Adipocyte (in vitro differentiated cells): ENCODE data around the gene BCAR1.
"Not testable (repeated sequence)": the region's sequence is repeated elsewhere in the genome, so short reads cannot be mapped to it uniquely, and the experiment has no call there.

Experiments used
- DNase-seq: peaks from one replicate; pipeline ENCODE4 v3.0.0-alpha.2; 2015; ENCODE audit warnings: low read depth
- H3K27me3 ChIP-seq: replicated peaks from 2 replicates; pipeline ENCODE4 v1.7.0; 2013; ENCODE audit warnings: mild to moderate bottlenecking, low read length, moderate library complexity; ENCODE audit not compliant: control insufficient read depth, insufficient read depth
- H3K36me3 ChIP-seq: 2 replicates; pipeline ENCODE4 v1.7.0; 2013; ENCODE audit warnings: low read length, mild to moderate bottlenecking, moderate library complexity; ENCODE audit not compliant: control insufficient read depth, insufficient read depth, severe bottlenecking
- H3K4me1 ChIP-seq: 2 replicates; pipeline ENCODE4 v1.7.0; 2013; ENCODE audit warnings: mild to moderate bottlenecking, low read length, moderate library complexity; ENCODE audit not compliant: control insufficient read depth, insufficient read depth
- H3K4me3 ChIP-seq: 2 replicates; pipeline ENCODE4 v1.7.0; 2013; ENCODE audit warnings: mild to moderate bottlenecking, low read length, moderate library complexity
- H3K9ac ChIP-seq: 2 replicates; pipeline ENCODE4 v1.7.0; 2013; ENCODE audit warnings: mild to moderate bottlenecking, low read length, moderate library complexity
- H3K9me3 ChIP-seq: 2 replicates; pipeline ENCODE4 v1.7.0; 2013; ENCODE audit warnings: mild to moderate bottlenecking, low read length, moderate library complexity; ENCODE audit not compliant: control insufficient read depth

Gene BCAR1

DNA sequence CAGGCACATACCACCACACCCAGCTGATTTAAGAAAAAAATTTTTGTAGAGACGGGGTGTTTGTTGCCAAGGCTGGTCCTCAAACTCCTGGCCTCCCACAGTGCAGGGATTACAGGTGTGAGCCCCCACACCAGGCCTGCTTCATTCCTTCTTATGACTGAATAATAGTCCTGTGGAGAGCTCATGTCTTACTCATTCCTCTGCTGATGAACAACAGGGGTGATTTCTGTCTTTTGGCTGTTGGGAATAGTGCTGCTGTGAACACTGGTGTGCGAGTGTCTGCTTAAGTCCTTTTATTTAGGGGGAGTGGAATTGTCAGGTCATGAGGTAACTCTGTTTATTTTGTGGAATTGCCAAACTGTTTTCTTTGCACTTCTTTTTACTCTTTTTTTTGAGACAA is 35.3 kb downstream of the BCAR1 start:
- no peak overlapping the region for H3K9ac ChIP-seq
- H3K27me3 ChIP-seq = peaks cover 6% of the 10 kb centered on the region
- DNase-seq = no peak
- no peaks in the 10 kb centered on the region for H3K9me3 ChIP-seq
- H3K4me3 ChIP-seq = no peak overlapping the region
- no peaks in the 10 kb centered on the region for H3K4me1 ChIP-seq
- H3K36me3 ChIP-seq = no peaks in the 10 kb centered on the region

- H3K9me3 ChIP-seq, H3K4me1 ChIP-seq, H3K4me3 ChIP-seq, DNase-seq, H3K9ac ChIP-seq, H3K36me3 ChIP-seq, H3K27me3 ChIP-seq: not testable (repeated sequence)
Measured at GRCh38 chr16:75211286-75211685, 40.1 kb downstream of the BCAR1 start.

- no peaks in the 10 kb centered on the region for H3K9me3 ChIP-seq
- no peak overlapping the region for H3K9ac ChIP-seq
- H3K4me1 ChIP-seq = no peaks in the 10 kb centered on the region
- peaks cover 6% of the 10 kb centered on the region for H3K27me3 ChIP-seq
- H3K36me3 ChIP-seq = no peaks in the 10 kb centered on the region
- no peak overlapping the region for H3K4me3 ChIP-seq
- DNase-seq = no peak
Measured at GRCh38 chr16:75209944-75210343, 41.5 kb downstream of the BCAR1 start.

- H3K9ac ChIP-seq, H3K27me3 ChIP-seq, H3K4me3 ChIP-seq, DNase-seq, H3K36me3 ChIP-seq, H3K9me3 ChIP-seq, H3K4me1 ChIP-seq: not testable (repeated sequence)
Measured at GRCh38 chr16:75209514-75209913, 41.9 kb downstream of the BCAR1 start.

DNA sequence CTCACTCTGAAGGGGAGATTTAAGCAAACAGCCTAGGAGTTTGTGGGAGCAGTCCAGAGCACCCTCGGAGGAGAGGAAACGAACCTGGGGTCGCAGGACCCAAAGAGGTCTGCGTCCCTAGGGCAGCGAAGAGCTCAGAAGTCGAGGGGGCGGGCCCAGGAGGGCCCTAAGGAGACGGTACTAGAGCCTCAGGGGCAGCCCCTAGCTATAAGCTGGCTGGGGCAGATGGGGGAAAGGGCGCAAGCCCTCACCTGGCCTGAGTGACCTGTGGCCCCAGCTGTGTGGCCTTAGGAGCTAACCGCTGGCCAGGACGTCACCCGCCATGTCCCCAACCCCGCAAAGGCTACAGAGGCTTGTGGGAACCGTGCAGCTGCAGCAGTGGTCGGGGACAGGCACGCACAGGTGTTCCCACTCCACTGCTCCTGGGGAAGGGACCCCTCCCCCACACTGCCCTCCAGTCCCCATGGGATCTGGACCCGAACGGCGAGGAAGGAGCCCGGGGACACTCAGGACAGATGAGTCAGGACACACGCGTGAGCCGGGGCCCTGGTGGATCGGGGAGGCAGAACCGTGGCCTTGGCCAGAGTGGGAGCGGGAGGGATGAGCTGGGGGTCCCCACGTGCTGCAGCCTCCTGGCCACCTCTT is 42.4 kb downstream of the BCAR1 start:
- Histone ChIP-seq H3K36me3 (no peaks in the 10 kb centered on the region), H3K9ac (no peak overlapping the region), H3K9me3 (no peaks in the 10 kb centered on the region), H3K4me3 (no peak overlapping the region), H3K4me1 (no peaks in the 10 kb centered on the region), H3K27me3 (peaks cover 6% of the 10 kb centered on the region)
- DNase-seq = no peak

- Histone ChIP-seq H3K9ac (no peak overlapping the region), H3K4me3 (no peak overlapping the region), H3K36me3 (no peaks in the 10 kb centered on the region), H3K9me3 (no peaks in the 10 kb centered on the region), H3K4me1 (no peaks in the 10 kb centered on the region), H3K27me3 (peaks cover 6% of the 10 kb centered on the region)
- DNase-seq = no peak
Measured at GRCh38 chr16:75208242-75208825, 43.1 kb downstream of the BCAR1 start.

DNA sequence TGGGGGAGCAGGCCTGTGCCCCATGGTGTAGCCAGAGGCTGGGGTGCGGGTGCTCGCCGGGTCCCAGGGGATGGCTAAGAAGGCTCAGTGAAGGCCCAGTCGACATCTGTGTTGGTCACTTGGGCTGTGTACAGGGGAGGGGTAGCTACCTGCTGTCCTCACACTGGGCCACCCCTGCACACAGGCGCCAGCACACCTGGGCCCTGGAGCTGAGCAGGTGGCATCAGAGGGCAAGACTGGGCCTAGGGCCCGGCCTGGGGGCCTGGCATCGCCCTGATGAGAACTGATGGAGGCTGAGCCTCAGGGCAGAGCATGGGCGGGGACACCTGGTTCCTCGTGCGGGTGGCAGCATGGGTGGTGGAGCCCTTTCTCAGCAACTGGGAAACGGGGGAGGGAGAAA is 43.6 kb downstream of the BCAR1 start:
- Histone ChIP-seq H3K9me3 (no peaks in the 10 kb centered on the region), H3K4me3 (no peak overlapping the region), H3K27me3 (peaks cover 6% of the 10 kb centered on the region), H3K9ac (no peak overlapping the region), H3K4me1 (no peaks in the 10 kb centered on the region), H3K36me3 (no peaks in the 10 kb centered on the region)
- DNase-seq = no peak

GRCh38 chr16:75206749-75207451 is 44.5 kb downstream of the BCAR1 start, which contains the start of gene CTRB2:
CTRB2 (minus strand) TSS chr16:75207161; CDS start chr16:75207141, 20 bp downstream.
- no peaks in the 10 kb centered on the region for H3K9me3 ChIP-seq
- H3K4me1 ChIP-seq = no peaks in the 10 kb centered on the region
- peaks cover under 1% of the 10 kb centered on the region for H3K27me3 ChIP-seq
- no peak within 1 kb of the TSS for H3K4me3 ChIP-seq
- DNase-seq = no peak
- no peaks in the 10 kb centered on the region for H3K36me3 ChIP-seq
- no peak within 1 kb of the TSS for H3K9ac ChIP-seq

GRCh38 chr16:75205961-75206748 is 45.3 kb downstream of the BCAR1 start:
- not testable (repeated sequence) for H3K9ac ChIP-seq, H3K9me3 ChIP-seq, H3K4me3 ChIP-seq, DNase-seq, H3K4me1 ChIP-seq, H3K27me3 ChIP-seq, H3K36me3 ChIP-seq

GRCh38 chr16:75205438-75205837 is 46.0 kb downstream of the BCAR1 start:
- H3K4me1 ChIP-seq, H3K9me3 ChIP-seq, H3K4me3 ChIP-seq, H3K27me3 ChIP-seq, H3K9ac ChIP-seq, DNase-seq, H3K36me3 ChIP-seq: not testable (repeated sequence)

- H3K9ac ChIP-seq, H3K4me1 ChIP-seq, DNase-seq, H3K27me3 ChIP-seq, H3K36me3 ChIP-seq, H3K4me3 ChIP-seq, H3K9me3 ChIP-seq: not testable (repeated sequence)
Measured at GRCh38 chr16:75204905-75205304, 46.5 kb downstream of the BCAR1 start.
